ENCODE results near the gene VWA2. TPM values are rescaled to one million over a fixed set of nuclear protein-coding genes. Genes with fewer than 3 reads are reported as not detected.

The VWA2 gene
- total RNA-seq, 1 donor from 2014 or later = 2.2 TPM

GRCh38 chr10:114276066-114276465, 37.0 kb downstream of the VWA2 start:
- no peak for DNase-seq (ENCODE audit: low spot score)

DNA sequence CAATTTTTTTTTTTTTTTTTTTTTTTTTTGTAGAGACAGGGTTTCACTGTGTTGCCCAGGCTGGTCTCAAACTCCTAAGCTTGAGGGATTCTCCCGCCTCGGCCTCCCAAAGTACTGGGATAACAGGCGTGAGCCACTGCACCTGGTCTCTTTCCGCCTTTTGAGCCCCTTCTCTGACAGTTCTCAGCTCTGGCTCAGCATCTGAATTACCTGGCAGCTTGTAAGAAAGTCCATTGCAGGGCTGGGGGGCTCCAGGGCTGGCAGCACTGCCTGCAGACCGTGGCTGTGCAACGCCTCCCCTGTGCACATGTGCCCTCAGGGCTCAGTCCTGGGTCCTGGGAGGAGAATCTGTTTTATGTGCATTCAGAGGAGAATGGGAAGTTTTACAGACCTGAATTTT, 37.6 kb downstream of the VWA2 start:
- no peak for DNase-seq (ENCODE audit: low spot score)

GRCh38 chr10:114278140-114278883, 39.3 kb downstream of the VWA2 start:
- DNase-seq (ENCODE audit: low spot score) = no peak

DNA sequence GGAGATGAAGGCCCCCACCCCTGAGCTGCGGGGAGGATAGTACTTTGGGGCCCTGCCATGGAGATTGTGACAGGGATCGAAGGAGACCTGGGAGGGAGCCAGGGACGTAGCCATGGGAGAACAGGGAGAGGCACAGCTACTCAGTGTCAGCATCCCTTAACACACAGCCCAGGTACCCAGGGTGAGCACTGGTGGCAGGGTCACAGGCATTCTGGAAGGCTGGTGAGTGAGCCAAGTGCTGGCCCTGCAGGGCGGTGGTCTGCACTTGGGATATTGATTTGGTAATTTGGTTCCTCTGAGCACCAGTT, 39.8 kb downstream of the VWA2 start:
- DNase-seq (ENCODE audit: low spot score) = no peak

- DNase-seq (ENCODE audit: low spot score) = no peak
These were observed 40.2 kb downstream of the VWA2 start for GRCh38 chr10:114279289-114279688.

GRCh38 chr10:114279901-114280644, 41.0 kb downstream of the VWA2 start:
- DNase-seq (ENCODE audit: low spot score) = peak; percentile 48

DNA sequence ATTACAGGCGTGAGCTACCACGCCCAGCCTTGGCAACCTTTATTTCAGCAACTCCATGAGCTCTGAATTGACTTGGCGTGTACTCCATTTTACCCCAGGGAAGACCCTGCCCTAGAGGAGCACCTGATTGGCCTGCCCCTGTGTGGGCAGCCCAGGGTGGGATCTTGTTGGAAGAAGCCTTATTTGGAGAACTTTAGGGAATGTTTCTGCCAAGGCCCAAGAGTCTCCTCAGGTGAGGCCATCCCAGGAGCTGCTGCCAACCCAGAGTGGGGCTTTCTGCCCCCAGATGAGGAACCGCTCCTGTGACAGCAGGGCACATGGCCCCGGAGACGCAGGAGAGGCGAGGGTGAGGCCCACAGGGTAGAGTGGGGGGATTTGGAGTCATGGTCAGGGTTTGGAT, 42.0 kb downstream of the VWA2 start:
- no peak for DNase-seq (ENCODE audit: low spot score)

- DNase-seq (ENCODE audit: low spot score) = no peak
These were observed 42.4 kb downstream of the VWA2 start for GRCh38 chr10:114281461-114281860.

DNA sequence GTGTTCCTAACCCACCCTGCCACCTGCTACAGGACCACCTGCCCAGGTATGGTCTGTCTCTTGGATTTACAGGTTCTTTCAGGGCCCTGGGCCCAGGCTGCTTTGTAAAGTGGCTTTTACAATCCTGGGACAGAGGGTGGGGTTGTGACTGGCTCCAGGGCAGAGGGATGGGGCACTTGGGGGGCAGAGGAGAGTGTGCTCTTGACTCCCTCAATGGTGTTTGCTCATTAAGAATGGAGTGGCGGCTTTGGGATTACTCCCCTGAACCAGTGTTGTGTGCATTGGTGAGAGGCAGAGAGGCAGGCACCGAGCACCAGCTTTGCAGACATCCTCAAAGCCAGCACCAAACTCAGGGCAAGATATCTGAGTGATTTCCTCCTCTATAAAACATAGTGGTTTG, 43.5 kb downstream of the VWA2 start:
- no peak for DNase-seq (ENCODE audit: low spot score)

DNA sequence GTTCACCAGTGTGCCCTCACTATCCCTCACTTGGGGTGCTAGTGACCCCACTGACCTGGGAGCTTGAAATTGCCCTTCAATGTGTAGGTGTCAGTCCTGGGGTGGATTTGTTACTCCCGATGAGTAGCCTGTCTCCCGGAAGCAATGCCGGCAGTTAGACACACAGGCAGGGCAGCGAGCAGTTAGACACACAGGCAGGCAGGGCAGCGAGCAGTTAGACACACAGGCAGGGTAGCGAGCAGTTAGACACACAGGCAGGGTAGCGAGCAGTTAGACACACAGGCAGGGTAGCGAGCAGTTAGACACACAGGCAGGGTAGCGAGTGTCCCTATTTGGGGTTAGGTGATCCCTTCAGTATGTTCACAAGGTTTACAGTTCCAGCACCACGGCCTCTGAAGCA, 44.0 kb downstream of the VWA2 start:
- DNase-seq (ENCODE audit: low spot score) = no peak

GRCh38 chr10:114283535-114284234, 44.6 kb downstream of the VWA2 start:
- no peak for DNase-seq (ENCODE audit: low spot score)

- no peak for DNase-seq (ENCODE audit: low spot score)
These were observed 45.5 kb downstream of the VWA2 start for GRCh38 chr10:114284346-114285071.

- no peak for DNase-seq (ENCODE audit: low spot score)
These were observed 46.9 kb downstream of the VWA2 start for GRCh38 chr10:114285961-114286441.

GRCh38 chr10:114286921-114287320, 47.9 kb downstream of the VWA2 start:
- DNase-seq (ENCODE audit: low spot score) = no peak

GRCh38 chr10:114288424-114289095, 49.5 kb downstream of the VWA2 start:
- no peak for DNase-seq (ENCODE audit: low spot score)

DNA sequence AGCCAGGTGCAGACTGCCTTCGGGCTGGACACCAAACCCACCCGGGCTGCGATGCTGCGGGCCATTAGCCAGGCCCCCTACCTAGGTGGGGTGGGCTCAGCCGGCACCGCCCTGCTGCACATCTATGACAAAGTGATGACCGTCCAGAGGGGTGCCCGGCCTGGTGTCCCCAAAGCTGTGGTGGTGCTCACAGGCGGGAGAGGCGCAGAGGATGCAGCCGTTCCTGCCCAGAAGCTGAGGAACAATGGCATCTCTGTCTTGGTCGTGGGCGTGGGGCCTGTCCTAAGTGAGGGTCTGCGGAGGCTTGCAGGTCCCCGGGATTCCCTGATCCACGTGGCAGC, 50.0 kb downstream of the VWA2 start:
- no peak for DNase-seq (ENCODE audit: low spot score)

DNA sequence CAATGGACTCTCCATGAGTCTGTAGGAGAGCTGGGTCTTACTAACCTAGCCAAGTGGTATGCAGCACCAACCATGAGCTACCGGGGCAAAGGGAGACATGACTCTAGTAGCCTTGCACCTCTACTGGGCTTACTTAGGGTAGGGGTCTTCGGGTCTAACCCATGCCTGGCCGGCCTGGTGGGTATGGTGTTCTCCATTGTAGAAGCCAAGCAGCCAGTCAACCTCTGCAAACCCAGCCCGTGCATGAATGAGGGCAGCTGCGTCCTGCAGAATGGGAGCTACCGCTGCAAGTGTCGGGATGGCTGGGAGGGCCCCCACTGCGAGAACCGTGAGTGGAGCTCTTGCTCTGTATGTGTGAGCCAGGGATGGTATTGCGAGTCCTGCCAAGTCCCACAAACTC, 51.0 kb downstream of the VWA2 start:
- DNase-seq (ENCODE audit: low spot score) = no peak

GRCh38 chr10:114291076-114291475, 52.0 kb downstream of the VWA2 start:
- DNase-seq (ENCODE audit: low spot score) = no peak

- no peak for DNase-seq (ENCODE audit: low spot score)
These were observed 52.5 kb downstream of the VWA2 start for GRCh38 chr10:114291516-114291915.

- no peak for DNase-seq (ENCODE audit: low spot score)
These were observed 54.0 kb downstream of the VWA2 start for GRCh38 chr10:114293075-114293474.

DNA sequence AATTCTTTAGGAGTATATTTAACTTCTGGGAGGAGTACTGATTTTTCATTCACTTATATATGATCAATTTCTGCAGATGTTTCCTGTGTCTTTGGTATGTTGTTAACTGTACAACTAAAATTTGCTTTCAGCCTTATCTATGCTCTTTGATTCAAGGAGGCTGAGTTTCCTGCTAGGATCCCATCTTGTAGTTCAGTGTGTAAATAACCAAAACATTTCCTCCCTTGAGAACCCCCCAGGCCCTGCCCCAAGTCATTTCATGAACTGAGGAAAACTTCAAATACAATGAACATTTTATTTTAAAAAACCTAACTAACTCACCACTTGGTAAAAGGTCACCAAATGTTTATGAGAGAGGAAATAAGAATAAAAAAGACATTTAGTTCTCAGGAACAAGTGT, 55.5 kb downstream of the VWA2 start:
- DNase-seq (ENCODE audit: low spot score) = no peak

GRCh38 chr10:114295393-114295792, 56.3 kb downstream of the VWA2 start:
- no peak for DNase-seq (ENCODE audit: low spot score)

All from umbilical cord (tissue), 2 donors.